WTC11 (cell line): ENCODE results near the gene FKBP4.

Experiments used
- ELF4 ChIP-seq: sonication (generic); formaldehyde crosslinking; IDR thresholded peaks from 2 replicates; pipeline ENCODE4 v1.8.1; 2022; ENCODE audit warnings: low read depth, mild to moderate bottlenecking, moderate library complexity, missing genetic modification reagents
- ETV6 ChIP-seq: sonication (generic); formaldehyde crosslinking; IDR thresholded peaks from 2 replicates; pipeline ENCODE4 v1.8.1; 2022; ENCODE audit warnings: mild to moderate bottlenecking, missing genetic modification reagents
- GABPB1 ChIP-seq: sonication (generic); formaldehyde crosslinking; IDR thresholded peaks from 2 replicates; pipeline ENCODE4 v1.8.1; 2023; ENCODE audit warnings: mild to moderate bottlenecking, missing genetic modification reagents
- SP1 ChIP-seq: sonication (generic); formaldehyde crosslinking; conservative IDR thresholded peaks from 2 replicates; pipeline ENCODE4 v1.8.1; 2022; ENCODE audit warnings: missing genetic modification reagents
- ZNF317 ChIP-seq: sonication (generic); formaldehyde crosslinking; IDR thresholded peaks from 2 replicates; pipeline ENCODE4 v1.8.1; 2023; ENCODE audit warnings: low read depth, mild to moderate bottlenecking, moderate library complexity, missing genetic modification reagents, borderline replicate concordance
- TF ChIP-seq, protein P1 (sequence below): sonication (generic); formaldehyde crosslinking; IDR thresholded peaks from 2 replicates; pipeline ENCODE4 v1.8.1; 2023; ENCODE audit warnings: mild to moderate bottlenecking, missing genetic modification reagents, moderate library complexity
- TF ChIP-seq, protein P2 (sequence below): fragments of 200-600 bp; IDR thresholded peaks from 2 replicates; pipeline ENCODE4 v1.8.0; 2022; ENCODE audit warnings: antibody characterized with exemption
- TF ChIP-seq, protein P3 (sequence below): sonication (generic); formaldehyde crosslinking; IDR thresholded peaks from 2 replicates; pipeline ENCODE4 v1.8.1; 2022; ENCODE audit warnings: mild to moderate bottlenecking, missing genetic modification reagents, moderate library complexity, borderline replicate concordance

DNA sequence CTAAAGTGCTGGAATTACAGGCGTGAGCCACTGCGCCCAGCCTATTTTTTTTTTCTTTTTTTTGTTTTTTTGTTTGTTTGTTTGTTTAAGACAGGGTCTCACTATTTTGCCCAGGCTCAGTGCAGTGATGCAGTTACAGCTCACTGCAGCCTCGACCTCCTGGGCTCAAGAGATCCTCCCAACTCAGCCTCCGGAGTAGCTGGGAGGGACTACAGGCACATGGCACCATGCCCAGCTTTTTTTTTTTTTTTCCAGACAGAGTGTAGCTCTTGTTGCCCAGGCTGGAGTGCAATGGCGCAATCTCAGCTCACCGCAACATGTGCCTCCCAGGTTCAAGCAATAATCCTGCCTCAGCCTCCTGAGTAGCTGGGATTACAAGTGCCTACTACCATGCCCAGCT lies 11.9 kb downstream of the FKBP4 start:
- no peak for TF ChIP-seq SP1
- TF ChIP-seq ZNF317, result no peak
- TF ChIP-seq, protein P1, sequence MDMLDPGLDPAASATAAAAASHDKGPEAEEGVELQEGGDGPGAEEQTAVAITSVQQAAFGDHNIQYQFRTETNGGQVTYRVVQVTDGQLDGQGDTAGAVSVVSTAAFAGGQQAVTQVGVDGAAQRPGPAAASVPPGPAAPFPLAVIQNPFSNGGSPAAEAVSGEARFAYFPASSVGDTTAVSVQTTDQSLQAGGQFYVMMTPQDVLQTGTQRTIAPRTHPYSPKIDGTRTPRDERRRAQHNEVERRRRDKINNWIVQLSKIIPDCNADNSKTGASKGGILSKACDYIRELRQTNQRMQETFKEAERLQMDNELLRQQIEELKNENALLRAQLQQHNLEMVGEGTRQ (CRISPR knock-in tag), result no peak
- no peak for TF ChIP-seq GABPB1
- TF ChIP-seq, protein P2, sequence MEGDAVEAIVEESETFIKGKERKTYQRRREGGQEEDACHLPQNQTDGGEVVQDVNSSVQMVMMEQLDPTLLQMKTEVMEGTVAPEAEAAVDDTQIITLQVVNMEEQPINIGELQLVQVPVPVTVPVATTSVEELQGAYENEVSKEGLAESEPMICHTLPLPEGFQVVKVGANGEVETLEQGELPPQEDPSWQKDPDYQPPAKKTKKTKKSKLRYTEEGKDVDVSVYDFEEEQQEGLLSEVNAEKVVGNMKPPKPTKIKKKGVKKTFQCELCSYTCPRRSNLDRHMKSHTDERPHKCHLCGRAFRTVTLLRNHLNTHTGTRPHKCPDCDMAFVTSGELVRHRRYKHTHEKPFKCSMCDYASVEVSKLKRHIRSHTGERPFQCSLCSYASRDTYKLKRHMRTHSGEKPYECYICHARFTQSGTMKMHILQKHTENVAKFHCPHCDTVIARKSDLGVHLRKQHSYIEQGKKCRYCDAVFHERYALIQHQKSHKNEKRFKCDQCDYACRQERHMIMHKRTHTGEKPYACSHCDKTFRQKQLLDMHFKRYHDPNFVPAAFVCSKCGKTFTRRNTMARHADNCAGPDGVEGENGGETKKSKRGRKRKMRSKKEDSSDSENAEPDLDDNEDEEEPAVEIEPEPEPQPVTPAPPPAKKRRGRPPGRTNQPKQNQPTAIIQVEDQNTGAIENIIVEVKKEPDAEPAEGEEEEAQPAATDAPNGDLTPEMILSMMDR, result no peak
- no peak for TF ChIP-seq ETV6
- TF ChIP-seq ELF4 (CRISPR knock-in tag), result no peak
- TF ChIP-seq, protein P3, sequence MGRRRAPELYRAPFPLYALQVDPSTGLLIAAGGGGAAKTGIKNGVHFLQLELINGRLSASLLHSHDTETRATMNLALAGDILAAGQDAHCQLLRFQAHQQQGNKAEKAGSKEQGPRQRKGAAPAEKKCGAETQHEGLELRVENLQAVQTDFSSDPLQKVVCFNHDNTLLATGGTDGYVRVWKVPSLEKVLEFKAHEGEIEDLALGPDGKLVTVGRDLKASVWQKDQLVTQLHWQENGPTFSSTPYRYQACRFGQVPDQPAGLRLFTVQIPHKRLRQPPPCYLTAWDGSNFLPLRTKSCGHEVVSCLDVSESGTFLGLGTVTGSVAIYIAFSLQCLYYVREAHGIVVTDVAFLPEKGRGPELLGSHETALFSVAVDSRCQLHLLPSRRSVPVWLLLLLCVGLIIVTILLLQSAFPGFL (CRISPR knock-in tag), result no peak
